Femur (tissue), 1 donor: Measurements from ENCODE around the gene ASAP3.
A peak's percentile ranks its signal among the peaks of the same experiment; 100 is the strongest.

Source experiments
- DNase-seq: peaks from one replicate; pipeline ENCODE4 v3.0.0-alpha.2; 2017

The ASAP3 gene

GRCh38 chr1:23477359-23478144, 6.4 kb downstream of the ASAP3 start:
- no peak for DNase-seq

- DNase-seq = no peak
These were observed 8.3 kb downstream of the ASAP3 start for GRCh38 chr1:23475641-23476040.

- DNase-seq = no peak
These were observed 8.8 kb downstream of the ASAP3 start for GRCh38 chr1:23475134-23475628.

- no peak for DNase-seq
These were observed 10.8 kb downstream of the ASAP3 start for GRCh38 chr1:23473037-23473800.

- DNase-seq = no peak
These were observed 11.5 kb downstream of the ASAP3 start for GRCh38 chr1:23472351-23473036.

GRCh38 chr1:23471473-23472075, 12.4 kb downstream of the ASAP3 start:
- DNase-seq = no peak

GRCh38 chr1:23470282-23471070, 13.5 kb downstream of the ASAP3 start:
- peak; percentile 86 for DNase-seq

GRCh38 chr1:23469372-23469982, 14.5 kb downstream of the ASAP3 start:
- no peak for DNase-seq

GRCh38 chr1:23466423-23466989, 17.5 kb downstream of the ASAP3 start:
- no peak for DNase-seq

- DNase-seq = no peak
These were observed 20.7 kb downstream of the ASAP3 start for GRCh38 chr1:23463286-23463685.

- DNase-seq = no peak
These were observed 21.2 kb downstream of the ASAP3 start for GRCh38 chr1:23462766-23463165.

- DNase-seq = no peak
These were observed 22.9 kb downstream of the ASAP3 start for GRCh38 chr1:23461050-23461449.

- no peak for DNase-seq
These were observed 23.5 kb downstream of the ASAP3 start for GRCh38 chr1:23460519-23460918.

- DNase-seq = no peak
These were observed 24.6 kb downstream of the ASAP3 start for GRCh38 chr1:23459338-23459757.

GRCh38 chr1:23456226-23456625, 27.8 kb downstream of the ASAP3 start:
- DNase-seq = no peak

- DNase-seq = no peak
These were observed 30.5 kb downstream of the ASAP3 start for GRCh38 chr1:23453455-23454000.

GRCh38 chr1:23452011-23452411, 32.0 kb downstream of the ASAP3 start:
- peak; percentile 52 for DNase-seq

- DNase-seq = no peak
These were observed 32.5 kb downstream of the ASAP3 start for GRCh38 chr1:23451441-23451840.

GRCh38 chr1:23450894-23451293, 33.1 kb downstream of the ASAP3 start:
- no peak for DNase-seq

GRCh38 chr1:23449958-23450357, 34.0 kb downstream of the ASAP3 start:
- peak; percentile 55 for DNase-seq

GRCh38 chr1:23449306-23449705, 34.7 kb downstream of the ASAP3 start:
- no peak for DNase-seq
